ENCODE results near the gene KRTAP2-2.
A peak's percentile ranks its signal among the peaks of the same experiment; 100 is the strongest.

KRTAP2-2 gene

DNA sequence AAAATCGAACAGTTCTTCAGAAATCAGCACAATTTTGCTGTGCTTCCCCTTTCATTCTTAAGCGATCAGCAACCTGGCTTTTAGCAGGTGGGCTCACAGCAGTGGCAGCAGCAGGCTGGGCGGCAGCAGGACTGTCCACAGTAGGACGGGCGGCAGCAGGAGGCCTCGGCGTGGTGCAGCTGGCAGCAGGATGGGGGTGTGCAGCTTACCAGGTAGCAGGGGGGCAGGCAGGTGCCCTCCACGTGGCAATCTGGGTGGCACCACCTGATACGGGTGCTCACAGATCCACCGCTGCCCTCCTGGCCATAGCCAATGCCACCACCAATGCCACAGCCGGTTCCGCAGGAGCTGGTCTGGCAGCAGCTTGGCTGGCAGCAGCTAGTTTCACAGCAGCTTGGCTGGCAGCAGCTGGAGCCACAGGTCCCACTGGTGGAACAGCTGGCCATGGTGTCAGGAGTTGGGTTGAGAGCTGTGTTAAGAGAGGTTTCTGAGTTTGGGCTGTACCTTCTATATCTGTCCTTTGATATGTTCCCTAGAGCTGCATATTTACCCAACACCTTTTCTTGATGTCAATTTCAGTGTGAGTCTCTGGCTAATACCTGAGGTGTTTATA, 25.3 kb downstream of the KRTAP2-2 start, which contains the start of gene KRTAP1-4:
Gene KRTAP1-4, minus strand, starts transcription at position 563 of the 613 bp plus-strand sequence. Its CDS starts 117 bp downstream, at position 446.
- no peak within 1 kb of the TSS for H3K27ac ChIP-seq (ENCODE audit: low read depth, low read length)
- H3K9ac ChIP-seq (ENCODE audit: low read length), result no peak within 1 kb of the TSS
- no peak within 1 kb of the TSS for H3K23ac ChIP-seq (ENCODE audit: low read length)
- H3K14ac ChIP-seq (ENCODE audit: low read length), result no peak within 1 kb of the TSS
- H3K9me3 ChIP-seq (ENCODE audit: insufficient read depth, low read depth, low read length), result no peaks in the 10 kb centered on the region
- no CpG with 5 or more reads among the region's 12 CpGs for WGBS (ENCODE audit: extremely low coverage, insufficient coverage, insufficient read length)
- H3K4me2 ChIP-seq (ENCODE audit: low read length), result no peak within 1 kb of the TSS
- H2BK12ac ChIP-seq (ENCODE audit: low read length), result no peak within 1 kb of the TSS
- no peak within 1 kb of the TSS for H4K91ac ChIP-seq (ENCODE audit: low read depth, low read length)
- no peak within 1 kb of the TSS for H2AK5ac ChIP-seq (ENCODE audit: low read length)
- H2BK5ac ChIP-seq (ENCODE audit: low read depth, low read length, poor library complexity), result no peak within 1 kb of the TSS
- H3K36me3 ChIP-seq (ENCODE audit: control insufficient read depth in 1 of 2, insufficient read depth in 2 of 2, low read length in 2 of 2), result no peaks in the 10 kb centered on the region
- H3K4ac ChIP-seq (ENCODE audit: low read depth, low read length), result no peak within 1 kb of the TSS
- H4K12ac ChIP-seq (ENCODE audit: low read depth, low read length), result no peak within 1 kb of the TSS
- no peak within 1 kb of the TSS for H3K4me3 ChIP-seq (ENCODE audit: low read depth, low read length)
- H3K18ac ChIP-seq (ENCODE audit: low read length), result no peak within 1 kb of the TSS
- no peaks in the 10 kb centered on the region for H3K27me3 ChIP-seq (ENCODE audit: insufficient read depth, low read length)
- no peak for DNase-seq
- no peaks in the 10 kb centered on the region for H3K79me2 ChIP-seq (ENCODE audit: control insufficient read depth, insufficient read depth, low read length, poor library complexity)
- no peaks in the 10 kb centered on the region for H3K4me1 ChIP-seq (ENCODE audit: control insufficient read depth in 1 of 2, insufficient read depth in 2 of 2, low read length in 2 of 2)
- no peaks in the 10 kb centered on the region for H3K79me1 ChIP-seq (ENCODE audit: low read length)
- H2BK120ac ChIP-seq (ENCODE audit: insufficient read depth, low read length, poor library complexity), result no peak within 1 kb of the TSS
- no peak within 1 kb of the TSS for H2AFZ ChIP-seq (ENCODE audit: insufficient read depth, low read length, poor library complexity)
- H4K8ac ChIP-seq (ENCODE audit: low read depth, low read length), result no peak within 1 kb of the TSS

DNA sequence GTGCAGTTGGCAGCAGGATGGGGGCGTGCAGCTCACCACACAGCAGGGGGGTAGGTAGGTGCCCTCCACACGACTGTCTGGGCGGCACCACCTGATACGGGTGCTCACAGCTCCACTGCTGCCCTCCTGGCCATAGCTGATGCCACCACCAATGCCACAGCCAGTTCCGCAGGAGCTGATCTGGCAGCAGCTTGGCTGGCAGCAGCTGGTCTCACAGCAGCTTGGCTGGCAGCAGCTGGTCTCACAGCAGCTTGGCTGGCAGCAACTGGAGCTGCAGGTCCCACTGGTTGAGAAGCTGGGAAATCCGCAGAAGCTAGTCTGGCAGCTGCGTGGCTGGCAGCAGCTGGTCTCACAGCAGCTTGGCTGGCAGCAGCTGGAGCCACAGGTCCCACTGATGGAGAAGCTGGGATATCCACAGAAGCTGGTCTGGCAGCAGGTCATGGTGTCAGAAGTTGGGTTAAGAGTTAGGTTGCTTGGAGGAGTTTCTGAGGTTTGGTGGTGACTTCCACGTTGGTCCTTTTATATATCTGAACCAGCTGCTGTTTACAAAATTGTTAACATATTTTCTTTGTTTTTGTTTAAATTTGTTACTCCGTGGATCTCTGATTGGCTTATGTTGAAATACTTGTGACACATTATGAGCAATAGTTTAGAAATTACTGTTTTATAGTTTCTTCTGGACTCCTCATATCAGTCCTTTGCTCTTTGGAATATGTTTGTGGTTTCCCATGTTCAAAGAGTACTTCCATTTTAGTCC, 28.1 kb downstream of the KRTAP2-2 start, which contains the start of gene KRTAP1-5:
Gene KRTAP1-5, minus strand, starts transcription at position 494 of the 757 bp plus-strand sequence. Its CDS starts 53 bp downstream, at position 441.
- H4K91ac ChIP-seq (ENCODE audit: low read depth, low read length), result no peak within 1 kb of the TSS
- no peak within 1 kb of the TSS for H3K4ac ChIP-seq (ENCODE audit: low read depth, low read length)
- H4K8ac ChIP-seq (ENCODE audit: low read depth, low read length), result no peak within 1 kb of the TSS
- H4K12ac ChIP-seq (ENCODE audit: low read depth, low read length), result no peak within 1 kb of the TSS
- no peak within 1 kb of the TSS for H2BK12ac ChIP-seq (ENCODE audit: low read length)
- no peaks in the 10 kb centered on the region for H3K79me1 ChIP-seq (ENCODE audit: low read length)
- H3K4me1 ChIP-seq (ENCODE audit: control insufficient read depth in 1 of 2, insufficient read depth in 2 of 2, low read length in 2 of 2), result no peaks in the 10 kb centered on the region
- H3K23ac ChIP-seq (ENCODE audit: low read length), result no peak within 1 kb of the TSS
- no peak within 1 kb of the TSS for H3K4me2 ChIP-seq (ENCODE audit: low read length)
- H3K14ac ChIP-seq (ENCODE audit: low read length), result no peak within 1 kb of the TSS
- H3K27ac ChIP-seq (ENCODE audit: low read depth, low read length), result no peak within 1 kb of the TSS
- no peak within 1 kb of the TSS for H3K18ac ChIP-seq (ENCODE audit: low read length)
- no peak within 1 kb of the TSS for H2BK5ac ChIP-seq (ENCODE audit: low read depth, low read length, poor library complexity)
- no peak within 1 kb of the TSS for H3K9ac ChIP-seq (ENCODE audit: low read length)
- H3K79me2 ChIP-seq (ENCODE audit: control insufficient read depth, insufficient read depth, low read length, poor library complexity), result no peaks in the 10 kb centered on the region
- WGBS (ENCODE audit: extremely low coverage, insufficient coverage, insufficient read length), result no CpG with 5 or more reads among the region's 9 CpGs
- no peaks in the 10 kb centered on the region for H3K36me3 ChIP-seq (ENCODE audit: control insufficient read depth in 1 of 2, insufficient read depth in 2 of 2, low read length in 2 of 2)
- peak in 1 of 2 donors; percentile 31 for DNase-seq
- H3K27me3 ChIP-seq (ENCODE audit: insufficient read depth, low read length), result no peaks in the 10 kb centered on the region
- no peak within 1 kb of the TSS for H3K4me3 ChIP-seq (ENCODE audit: low read depth, low read length)
- H3K9me3 ChIP-seq (ENCODE audit: insufficient read depth, low read depth, low read length), result no peaks in the 10 kb centered on the region
- no peak within 1 kb of the TSS for H2BK120ac ChIP-seq (ENCODE audit: insufficient read depth, low read length, poor library complexity)
- no peak within 1 kb of the TSS for H2AK5ac ChIP-seq (ENCODE audit: low read length)
- H2AFZ ChIP-seq (ENCODE audit: insufficient read depth, low read length, poor library complexity), result no peak within 1 kb of the TSS

DNA sequence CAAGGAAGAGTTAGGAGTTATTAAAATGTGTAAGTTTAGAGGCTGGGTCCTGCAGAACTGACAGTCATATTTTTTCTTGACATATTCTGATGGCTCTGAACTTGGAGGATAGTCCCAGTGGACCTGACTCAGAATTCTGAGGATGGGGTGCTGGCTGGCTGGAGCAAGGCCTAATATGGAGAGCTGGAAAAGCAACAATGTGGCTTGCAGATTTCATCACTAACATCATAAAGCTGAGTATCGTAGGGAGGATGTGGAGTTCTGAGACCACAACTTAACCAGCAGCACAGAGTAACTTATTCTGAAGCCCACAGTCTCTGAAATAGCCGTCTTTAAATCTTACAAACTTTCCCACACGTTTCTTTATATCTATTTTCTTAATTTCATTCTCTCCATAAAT, 30.3 kb downstream of the KRTAP2-2 start:
- Histone ChIP-seq H3K4me1 (ENCODE audit: control insufficient read depth in 1 of 2, insufficient read depth in 2 of 2, low read length in 2 of 2) (no peaks in the 10 kb centered on the region), H2BK12ac (ENCODE audit: low read length) (no peak overlapping the region), H4K8ac (ENCODE audit: low read depth, low read length) (no peak overlapping the region), H3K79me1 (ENCODE audit: low read length) (no peaks in the 10 kb centered on the region), H2AFZ (ENCODE audit: insufficient read depth, low read length, poor library complexity) (no peak overlapping the region), H2BK120ac (ENCODE audit: insufficient read depth, low read length, poor library complexity) (no peak overlapping the region), H4K12ac (ENCODE audit: low read depth, low read length) (no peak overlapping the region), H3K4ac (ENCODE audit: low read depth, low read length) (no peak overlapping the region), H3K36me3 (ENCODE audit: control insufficient read depth in 1 of 2, insufficient read depth in 2 of 2, low read length in 2 of 2) (no peaks in the 10 kb centered on the region), H3K18ac (ENCODE audit: low read length) (no peak overlapping the region), H3K4me3 (ENCODE audit: low read depth, low read length) (no peak overlapping the region), H3K23ac (ENCODE audit: low read length) (no peak overlapping the region), H3K9me3 (ENCODE audit: insufficient read depth, low read depth, low read length) (no peaks in the 10 kb centered on the region), H4K91ac (ENCODE audit: low read depth, low read length) (no peak overlapping the region), H2BK5ac (ENCODE audit: low read depth, low read length, poor library complexity) (no peak overlapping the region), H3K14ac (ENCODE audit: low read length) (no peak overlapping the region), H3K9ac (ENCODE audit: low read length) (no peak overlapping the region), H3K27ac (ENCODE audit: low read depth, low read length) (no peak overlapping the region), H3K27me3 (ENCODE audit: insufficient read depth, low read length) (no peaks in the 10 kb centered on the region), H3K79me2 (ENCODE audit: control insufficient read depth, insufficient read depth, low read length, poor library complexity) (no peaks in the 10 kb centered on the region), H2AK5ac (ENCODE audit: low read length) (no peak overlapping the region), H3K4me2 (ENCODE audit: low read length) (no peak overlapping the region)
- WGBS (ENCODE audit: extremely low coverage, insufficient coverage, insufficient read length), result 100% methylated on average over 2 of the region's 3 CpGs
- DNase-seq, result no peak

DNA sequence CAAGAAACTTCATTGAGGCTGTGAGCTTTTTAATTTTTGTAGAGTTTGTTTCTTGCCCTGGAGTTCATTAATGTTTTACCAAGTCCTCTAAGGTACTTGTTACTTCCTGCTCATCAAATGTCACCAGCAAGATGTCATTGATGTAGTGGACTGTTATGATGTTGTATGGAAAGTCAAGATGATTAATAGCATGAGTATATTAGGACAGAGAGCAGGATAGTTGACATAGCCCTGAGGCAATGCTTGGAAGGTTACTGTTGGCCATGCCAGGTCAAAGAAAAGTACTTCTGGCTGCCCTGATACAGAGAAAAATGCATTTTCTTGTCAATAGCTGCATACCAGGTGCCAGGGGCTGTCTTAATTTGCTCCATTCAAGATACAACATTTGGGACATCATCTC, 34.7 kb downstream of the KRTAP2-2 start:
- no peaks in the 10 kb centered on the region for H3K79me2 ChIP-seq (ENCODE audit: control insufficient read depth, insufficient read depth, low read length, poor library complexity)
- no peaks in the 10 kb centered on the region for H3K9me3 ChIP-seq (ENCODE audit: insufficient read depth, low read depth, low read length)
- no peaks in the 10 kb centered on the region for H3K4me1 ChIP-seq (ENCODE audit: control insufficient read depth in 1 of 2, insufficient read depth in 2 of 2, low read length in 2 of 2)
- no peaks in the 10 kb centered on the region for H3K27me3 ChIP-seq (ENCODE audit: insufficient read depth, low read length)
- no peak overlapping the region for H2AK5ac ChIP-seq (ENCODE audit: low read length)
- no peak overlapping the region for H3K9ac ChIP-seq (ENCODE audit: low read length)
- H3K4me2 ChIP-seq (ENCODE audit: low read length), result no peak overlapping the region
- no peak overlapping the region for H4K8ac ChIP-seq (ENCODE audit: low read depth, low read length)
- no peak overlapping the region for H3K18ac ChIP-seq (ENCODE audit: low read length)
- H3K27ac ChIP-seq (ENCODE audit: low read depth, low read length), result no peak overlapping the region
- no peak overlapping the region for H2BK120ac ChIP-seq (ENCODE audit: insufficient read depth, low read length, poor library complexity)
- no peak overlapping the region for H3K23ac ChIP-seq (ENCODE audit: low read length)
- no peak overlapping the region for H2AFZ ChIP-seq (ENCODE audit: insufficient read depth, low read length, poor library complexity)
- no peak overlapping the region for H4K91ac ChIP-seq (ENCODE audit: low read depth, low read length)
- H3K4ac ChIP-seq (ENCODE audit: low read depth, low read length), result no peak overlapping the region
- no peak overlapping the region for H2BK5ac ChIP-seq (ENCODE audit: low read depth, low read length, poor library complexity)
- no peak for DNase-seq
- H3K79me1 ChIP-seq (ENCODE audit: low read length), result no peaks in the 10 kb centered on the region
- no peak overlapping the region for H3K14ac ChIP-seq (ENCODE audit: low read length)
- no peak overlapping the region for H3K4me3 ChIP-seq (ENCODE audit: low read depth, low read length)
- no peak overlapping the region for H2BK12ac ChIP-seq (ENCODE audit: low read length)
- H3K36me3 ChIP-seq (ENCODE audit: control insufficient read depth in 1 of 2, insufficient read depth in 2 of 2, low read length in 2 of 2), result no peaks in the 10 kb centered on the region
- H4K12ac ChIP-seq (ENCODE audit: low read depth, low read length), result no peak overlapping the region
